AG04450 (cell line): ENCODE results near the gene NFX1. TPM values are rescaled to one million over a fixed set of nuclear protein-coding genes. Genes with fewer than 3 reads are reported as not detected.

Experiments used
- CTCF ChIA-PET: fragments of 300-600, 350-600 bp; formaldehyde crosslinking; extraction: SDS; loops from one replicate; lab custom pipeline; 2022; ENCODE audit warnings: antibody characterized with exemption, inconsistent platforms; lab: Charles Lee
- POLR2A ChIA-PET: fragments of 350-600 bp; formaldehyde crosslinking; extraction: SDS; loops from one replicate; lab custom pipeline; 2021; ENCODE audit warnings: antibody characterized with exemption, inconsistent platforms; lab: Yijun Ruan, JAX
- DNase-seq: peaks from one replicate; pipeline ENCODE4 v3.0.0-alpha.2; 2011; ENCODE audit warnings: low read depth, low spot score
- H3K27ac ChIP-seq: one replicate; pipeline ENCODE4 v1.5.1; 2012; ENCODE audit warnings: low read depth, low read length, control low read depth
- H3K27me3 ChIP-seq: one replicate; pipeline ENCODE4 v1.6.0; 2012; ENCODE audit warnings: low read length; ENCODE audit not compliant: control insufficient read depth, insufficient read depth
- H3K4me3 ChIP-seq: 2 replicates; pipeline ENCODE4 v1.5.1; 2011; ENCODE audit warnings: mild to moderate bottlenecking, low read depth, low read length, control low read depth
- H3K9me3 ChIP-seq: 2 replicates; pipeline ENCODE4 v1.5.1; 2012; ENCODE audit warnings: low read length; ENCODE audit not compliant: control insufficient read depth, insufficient read depth
- polyA plus RNA-seq: library from polyadenylated mRNA; depleted of rRNA; stranded (reverse); fragments of >200 nt; gene quantifications from 2 replicates; pipeline ENCODE4 v1.2.3, GENCODE V29; 2011
- TF ChIP-seq, protein P1 (sequence below): IDR thresholded peaks from 2 replicates; pipeline ENCODE4 v1.5.1; 2011; ENCODE audit warnings: low read depth, low read length, control low read depth, inconsistent platforms

Gene NFX1
- polyA plus RNA-seq, 1 experiment, result 39.2 TPM

DNA sequence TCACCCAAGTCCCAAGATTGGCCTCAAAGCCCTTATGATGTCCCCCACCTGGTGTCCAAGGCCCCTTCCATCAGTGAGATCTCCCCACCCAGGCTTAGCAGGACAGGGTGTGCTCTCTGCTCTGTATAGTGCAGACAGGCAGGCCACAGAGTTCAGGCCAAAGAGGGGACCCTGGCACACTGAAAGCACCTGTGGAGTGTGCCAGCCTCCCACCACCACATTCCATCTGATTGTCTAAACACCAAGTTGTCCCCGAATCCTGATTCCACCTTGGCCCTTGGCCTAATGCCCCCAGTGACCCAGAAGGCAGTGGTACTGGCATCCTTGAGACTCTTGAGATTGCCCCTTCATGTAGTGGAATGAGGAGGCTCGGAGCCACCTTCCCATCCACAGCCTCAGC is 45.0 kb upstream of the NFX1 start:
- no peaks in the 10 kb centered on the region for H3K27me3 ChIP-seq
- no peak overlapping the region for H3K27ac ChIP-seq
- DNase-seq, result no peak
- TF ChIP-seq, protein P1, sequence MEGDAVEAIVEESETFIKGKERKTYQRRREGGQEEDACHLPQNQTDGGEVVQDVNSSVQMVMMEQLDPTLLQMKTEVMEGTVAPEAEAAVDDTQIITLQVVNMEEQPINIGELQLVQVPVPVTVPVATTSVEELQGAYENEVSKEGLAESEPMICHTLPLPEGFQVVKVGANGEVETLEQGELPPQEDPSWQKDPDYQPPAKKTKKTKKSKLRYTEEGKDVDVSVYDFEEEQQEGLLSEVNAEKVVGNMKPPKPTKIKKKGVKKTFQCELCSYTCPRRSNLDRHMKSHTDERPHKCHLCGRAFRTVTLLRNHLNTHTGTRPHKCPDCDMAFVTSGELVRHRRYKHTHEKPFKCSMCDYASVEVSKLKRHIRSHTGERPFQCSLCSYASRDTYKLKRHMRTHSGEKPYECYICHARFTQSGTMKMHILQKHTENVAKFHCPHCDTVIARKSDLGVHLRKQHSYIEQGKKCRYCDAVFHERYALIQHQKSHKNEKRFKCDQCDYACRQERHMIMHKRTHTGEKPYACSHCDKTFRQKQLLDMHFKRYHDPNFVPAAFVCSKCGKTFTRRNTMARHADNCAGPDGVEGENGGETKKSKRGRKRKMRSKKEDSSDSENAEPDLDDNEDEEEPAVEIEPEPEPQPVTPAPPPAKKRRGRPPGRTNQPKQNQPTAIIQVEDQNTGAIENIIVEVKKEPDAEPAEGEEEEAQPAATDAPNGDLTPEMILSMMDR, result no peak
- CTCF ChIA-PET, result interaction anchor here (0.6 kb wide), 1 partner anchor 378 kb away, joined by 5 read pairs; no protein-coding TSS in a partner anchor
- H3K9me3 ChIP-seq, result no peaks in the 10 kb centered on the region
- H3K4me3 ChIP-seq, result no peak overlapping the region
- POLR2A ChIA-PET, result no interaction called here

DNA sequence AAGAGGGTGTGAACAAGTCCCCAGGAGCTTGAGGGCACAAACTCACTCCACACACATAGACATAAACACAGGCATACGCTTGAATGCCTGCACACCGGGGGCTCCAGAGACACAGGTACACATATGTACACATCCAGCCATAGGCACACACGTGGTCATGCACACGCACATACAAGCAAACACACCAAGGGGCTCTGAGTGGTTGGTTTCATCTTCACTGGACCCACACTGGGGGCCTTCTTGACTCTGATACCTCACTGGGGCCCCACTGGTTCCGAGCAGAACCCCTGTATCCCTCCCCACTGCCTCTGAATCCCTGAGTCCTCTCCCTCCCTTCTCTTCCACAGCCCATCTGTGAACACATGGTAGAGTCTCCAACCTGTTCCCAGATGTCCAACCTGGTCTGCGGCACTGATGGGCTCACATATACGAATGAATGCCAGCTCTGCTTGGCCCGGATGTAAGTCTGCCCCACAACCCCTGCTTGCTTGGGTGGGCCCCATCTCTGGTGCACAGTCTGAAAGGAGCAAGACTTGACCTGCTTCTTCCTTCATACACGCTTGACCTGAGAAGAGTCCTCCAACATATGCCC is 44.0 kb upstream of the NFX1 start:
- TF ChIP-seq, protein P1, result no peak
- Histone ChIP-seq H3K9me3 (no peaks in the 10 kb centered on the region), H3K27ac (no peak overlapping the region), H3K27me3 (no peaks in the 10 kb centered on the region), H3K4me3 (no peak overlapping the region)
- ChIA-PET POLR2A (no interaction called here), CTCF (no interaction called here)
- DNase-seq, result no peak

DNA sequence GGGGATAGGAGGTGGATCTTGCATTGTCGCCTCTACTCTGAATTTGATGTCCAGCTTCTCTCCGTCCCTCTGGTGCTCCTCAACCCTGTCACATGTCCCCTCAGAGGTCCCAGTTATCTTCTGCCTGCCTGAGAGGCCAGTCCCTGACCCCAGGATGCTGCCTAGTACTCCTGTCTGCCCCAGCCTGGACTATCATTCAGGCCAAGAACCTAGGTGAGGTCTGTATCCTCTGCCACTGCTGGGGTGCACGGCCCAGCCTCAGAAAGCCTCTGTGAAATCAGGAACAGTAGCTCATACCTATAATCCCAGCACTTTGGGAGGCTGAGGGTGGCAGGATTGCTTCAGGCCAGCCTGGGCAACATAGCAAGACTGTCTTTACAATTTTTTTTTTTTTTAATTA is 41.7 kb upstream of the NFX1 start:
- Histone ChIP-seq H3K27me3 (no peaks in the 10 kb centered on the region), H3K9me3 (no peaks in the 10 kb centered on the region), H3K27ac (no peak overlapping the region), H3K4me3 (no peak overlapping the region)
- ChIA-PET CTCF (no interaction called here), POLR2A (interaction anchor here (1.1 kb wide), 1 partner anchor 13 kb away, joined by 3 read pairs; no protein-coding TSS in a partner anchor)
- DNase-seq, result no peak
- TF ChIP-seq, protein P1, result no peak

DNA sequence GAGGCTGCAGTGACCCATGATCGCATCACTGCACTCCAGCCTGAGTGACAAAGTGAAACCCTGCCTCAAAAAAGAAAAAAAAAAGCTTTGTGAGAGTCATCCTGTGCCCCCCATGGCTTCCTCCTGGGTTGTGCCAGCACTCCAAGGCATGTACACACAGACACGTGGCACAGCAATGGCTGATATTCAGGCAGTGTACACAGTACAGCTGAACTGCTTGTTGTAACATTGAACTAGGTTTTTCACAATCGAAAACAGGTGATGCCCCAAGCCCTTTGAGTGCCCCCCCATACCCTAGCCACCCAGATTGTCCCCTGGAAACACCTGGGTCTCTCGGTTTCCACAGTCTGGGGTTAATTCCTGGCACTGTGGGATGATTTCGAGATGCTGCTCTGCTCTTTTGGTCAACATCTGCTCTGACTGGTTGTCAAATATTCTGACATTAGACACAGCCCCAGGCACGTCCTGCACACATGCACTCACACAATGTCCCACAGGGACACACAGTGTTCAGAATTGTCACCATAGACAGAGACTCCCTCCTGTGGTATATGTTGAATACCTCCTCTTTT is 41.1 kb upstream of the NFX1 start:
- H3K27me3 ChIP-seq, result no peaks in the 10 kb centered on the region
- TF ChIP-seq, protein P1, result no peak
- ChIA-PET POLR2A (interaction anchor here (1.1 kb wide), 1 partner anchor 13 kb away, joined by 3 read pairs; no protein-coding TSS in a partner anchor), CTCF (no interaction called here)
- no peak overlapping the region for H3K4me3 ChIP-seq
- DNase-seq, result no peak
- no peaks in the 10 kb centered on the region for H3K9me3 ChIP-seq
- H3K27ac ChIP-seq, result no peak overlapping the region

DNA sequence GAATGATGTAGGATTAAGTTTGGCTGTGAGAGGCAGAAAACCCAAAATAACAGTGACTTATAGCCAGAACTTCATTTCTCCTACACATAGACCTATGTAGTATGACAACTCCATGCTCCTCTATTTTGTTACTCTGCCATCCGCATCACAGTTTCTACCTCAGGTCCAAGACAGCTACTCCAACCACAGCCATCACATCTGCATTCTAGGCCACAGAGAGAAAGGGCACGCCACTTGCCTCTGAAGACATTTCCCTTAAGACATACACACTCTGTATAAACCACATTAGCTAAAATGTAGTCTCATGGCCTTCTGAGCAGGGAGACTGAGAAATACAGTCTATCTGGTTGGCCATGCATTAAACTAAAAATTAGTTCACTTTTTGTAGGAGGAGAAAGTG is 40.3 kb upstream of the NFX1 start:
- ChIA-PET CTCF (no interaction called here), POLR2A (no interaction called here)
- DNase-seq, result no peak
- TF ChIP-seq, protein P1, result no peak
- no peaks in the 10 kb centered on the region for H3K9me3 ChIP-seq
- no peak overlapping the region for H3K4me3 ChIP-seq
- peak overlapping the region; percentile 61 for H3K27ac ChIP-seq
- no peaks in the 10 kb centered on the region for H3K27me3 ChIP-seq
